Nephron progenitor cell (in vitro differentiated cells): ENCODE data around the gene OPALIN.

Experiments
- DNase-seq: peaks from one replicate; pipeline ENCODE4 v3.0.0; 2021
- H3K27ac Mint-ChIP-seq: 2 replicates; pipeline ENCODE4 v1.8.0; 2021; ENCODE audit warnings: mild to moderate bottlenecking, moderate library complexity, mixed read lengths
- H3K27me3 Mint-ChIP-seq: 2 replicates; pipeline ENCODE4 v1.8.0; 2021; ENCODE audit warnings: mild to moderate bottlenecking, low read depth, mixed read lengths; ENCODE audit not compliant: poor library complexity
- H3K36me3 Mint-ChIP-seq: 2 replicates; pipeline ENCODE4 v1.8.0; 2021; ENCODE audit warnings: low read depth, mixed read lengths
- H3K4me1 Mint-ChIP-seq: 2 replicates; pipeline ENCODE4 v1.8.0; 2021; ENCODE audit warnings: mixed read lengths
- H3K4me3 Mint-ChIP-seq: 2 replicates; pipeline ENCODE4 v1.8.0; 2021; ENCODE audit warnings: mild to moderate bottlenecking, moderate library complexity, mixed read lengths
- H3K9me3 Mint-ChIP-seq: 2 replicates; pipeline ENCODE4 v1.8.0; 2021; ENCODE audit warnings: mild to moderate bottlenecking, moderate library complexity, mixed read lengths
- CTCF ChIP-seq: fragments of 200-600 bp; sonication (generic); IDR thresholded peaks from 2 replicates; pipeline ENCODE4 v1.5.0; 2021; ENCODE audit warnings: antibody characterized with exemption

Gene OPALIN

GRCh38 chr10:96358851-96359540 is at the start of gene OPALIN:
Gene OPALIN, minus strand, starts transcription at chr10:96359002. Its CDS starts 106 bp downstream, at chr10:96358896.
- no peak within 1 kb of the TSS for H3K4me3 Mint-ChIP-seq

GRCh38 chr10:96408201-96408600 is 49.4 kb upstream of the OPALIN start:
- H3K9me3 Mint-ChIP-seq, result no peaks in the 10 kb centered on the region
- peaks cover 39% of the 10 kb centered on the region for H3K4me1 Mint-ChIP-seq
- H3K27ac Mint-ChIP-seq, result no peak overlapping the region
- no peak overlapping the region for H3K4me3 Mint-ChIP-seq
- DNase-seq, result no peak
- peaks cover 6% of the 10 kb centered on the region for H3K27me3 Mint-ChIP-seq
- TF ChIP-seq CTCF, result no peak
- H3K36me3 Mint-ChIP-seq, result no peaks in the 10 kb centered on the region

More at GRCh38 chr10:96358851-96359540, at the start of gene OPALIN:
- DNase-seq, result no peak
- H3K4me1 Mint-ChIP-seq, result peaks cover 15% of the 10 kb centered on the region
- no peaks in the 10 kb centered on the region for H3K36me3 Mint-ChIP-seq
- peaks cover 8% of the 10 kb centered on the region for H3K27me3 Mint-ChIP-seq
- peak within 1 kb of the TSS; percentile 60 for H3K27ac Mint-ChIP-seq
- no peak for TF ChIP-seq CTCF
- peaks cover 3% of the 10 kb centered on the region for H3K9me3 Mint-ChIP-seq

- TF ChIP-seq CTCF, result no peak
- Mint-ChIP-seq H3K27ac (no peak overlapping the region), H3K27me3 (peaks cover 6% of the 10 kb centered on the region), H3K36me3 (no peaks in the 10 kb centered on the region), H3K4me3 (no peak overlapping the region), H3K9me3 (no peaks in the 10 kb centered on the region), H3K4me1 (peaks cover 39% of the 10 kb centered on the region)
- no peak for DNase-seq
Observed at GRCh38 chr10:96407560-96408069, 48.8 kb upstream of the OPALIN start.

GRCh38 chr10:96406091-96406490 is 47.3 kb upstream of the OPALIN start:
- Mint-ChIP-seq H3K4me3 (peak overlapping the region; percentile 40), H3K27me3 (peaks cover 11% of the 10 kb centered on the region), H3K27ac (no peak overlapping the region), H3K9me3 (no peaks in the 10 kb centered on the region), H3K36me3 (no peaks in the 10 kb centered on the region), H3K4me1 (peaks cover 49% of the 10 kb centered on the region)
- no peak for TF ChIP-seq CTCF
- no peak for DNase-seq

GRCh38 chr10:96402417-96403305 is 43.9 kb upstream of the OPALIN start:
- peak overlapping the region; percentile 57 for H3K27ac Mint-ChIP-seq
- no peaks in the 10 kb centered on the region for H3K36me3 Mint-ChIP-seq
- H3K4me1 Mint-ChIP-seq, result peaks cover 57% of the 10 kb centered on the region
- H3K9me3 Mint-ChIP-seq, result no peaks in the 10 kb centered on the region
- DNase-seq, result no peak
- no peak overlapping the region for H3K4me3 Mint-ChIP-seq
- peaks cover 12% of the 10 kb centered on the region for H3K27me3 Mint-ChIP-seq
- no peak for TF ChIP-seq CTCF
